Activated B cell treated with CpG ODN at 0.5 μM for 24 hours (primary cell): ENCODE measurements around the gene ITGA2B. TPM values are rescaled to one million over a fixed set of nuclear protein-coding genes. Genes with fewer than 3 reads are reported as not detected.
"Not testable (repeated sequence)": the region's sequence is repeated elsewhere in the genome, so short reads cannot be mapped to it uniquely, and the experiment has no call there.

Experiments used
- ATAC-seq: fragments of 200-7000 bp; cut with Tn5 transposase; one replicate; pipeline ENCODE4 v1.10.0; 2021; ENCODE audit warnings: low read depth, mild to moderate bottlenecking, moderate library complexity
- CTCF ChIA-PET: fragments of 350-600 bp; sonication (Branson Sonifier 250); formaldehyde crosslinking; loops from one replicate; lab custom pipeline; 2021; ENCODE audit warnings: antibody characterized with exemption; lab: Charles Lee
- POLR2A ChIA-PET: fragments of 350-600 bp; sonication (Branson Sonifier 250); formaldehyde crosslinking; loops from one replicate; lab custom pipeline; 2021; ENCODE audit warnings: antibody characterized with exemption; lab: Charles Lee
- DNase-seq: peaks from one replicate; pipeline ENCODE4 v3.0.0; 2022
- H3K27ac Mint-ChIP-seq: one replicate; pipeline ENCODE4 v1.8.0; 2020; ENCODE audit warnings: mixed read lengths
- H3K27me3 Mint-ChIP-seq: one replicate; pipeline ENCODE4 v1.8.0; 2021; ENCODE audit warnings: mixed read lengths
- H3K36me3 Mint-ChIP-seq: one replicate; pipeline ENCODE4 v1.8.0; 2021; ENCODE audit warnings: low read depth, mixed read lengths
- H3K4me1 Mint-ChIP-seq: one replicate; pipeline ENCODE4 v1.8.0; 2021; ENCODE audit warnings: mixed read lengths
- H3K4me3 Mint-ChIP-seq: one replicate; pipeline ENCODE4 v1.8.0; 2020; ENCODE audit warnings: mild to moderate bottlenecking, mixed read lengths
- H3K9me3 Mint-ChIP-seq: one replicate; pipeline ENCODE4 v1.8.0; 2020; ENCODE audit warnings: mixed read lengths
- intact Hi-C: fragments of 100-400 bp; cut with micrococcal nuclease; formaldehyde crosslinking; loops from one replicate; pipeline ENCODE4 v1.15.1; 2024
- total RNA-seq: library from RNA; stranded (reverse); gene quantifications from 2 replicates; pipeline ENCODE4 v1.2.3, GENCODE V29; 2022
- TF ChIP-seq, protein P1 (sequence below): fragments of 200-600 bp; IDR thresholded peaks from one replicate; pipeline ENCODE4 v1.8.0; 2022; ENCODE audit warnings: antibody characterized with exemption, mild to moderate bottlenecking

Gene ITGA2B
- total RNA-seq, 1 donor from 2014 or later, result not detected

DNA sequence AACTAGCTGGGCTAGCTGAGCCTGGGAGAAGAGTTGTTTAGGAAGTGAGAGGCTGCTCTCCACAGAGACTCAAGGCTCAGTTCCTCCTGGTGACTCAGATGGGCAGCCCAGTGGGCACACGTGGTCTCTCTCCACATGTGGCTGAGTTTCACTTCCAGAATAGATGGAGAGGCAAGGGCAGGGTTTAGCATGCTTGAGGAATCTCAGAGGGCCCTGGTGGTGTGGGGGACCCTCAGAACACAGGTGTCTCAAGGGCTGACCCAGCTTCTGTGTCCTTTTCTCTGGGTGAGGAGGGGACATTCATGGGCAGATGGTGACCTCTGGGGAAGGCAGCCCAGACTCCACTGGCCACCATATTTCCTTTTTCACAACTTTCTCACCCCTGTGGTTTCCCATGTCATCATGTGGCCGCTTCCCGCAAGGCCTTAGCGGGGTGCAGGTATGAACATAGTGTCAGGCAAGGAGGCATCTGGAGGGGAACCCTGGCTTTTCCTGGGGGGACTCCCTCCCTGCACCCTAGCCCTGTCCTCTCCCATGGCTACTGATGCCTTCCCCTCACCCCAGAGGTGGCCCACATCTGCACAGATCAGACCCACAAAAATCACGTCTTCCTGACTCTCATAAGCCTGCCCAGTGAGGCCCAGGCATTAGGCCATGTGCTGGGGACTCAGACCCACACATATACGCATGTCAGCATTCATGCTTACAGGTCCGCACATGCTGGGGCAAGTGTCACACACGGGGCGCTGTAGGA lies 41.0 kb downstream of the ITGA2B start:
- intact Hi-C loops, result loop anchor here (1.0 to 10.0 kb wide), 6 partner anchors 23 to 966 kb away; partner anchors contain the start of genes G6PC3, HDAC5 and MAP3K14
- H3K36me3 Mint-ChIP-seq, result peaks cover 50% of the 10 kb centered on the region

DNA sequence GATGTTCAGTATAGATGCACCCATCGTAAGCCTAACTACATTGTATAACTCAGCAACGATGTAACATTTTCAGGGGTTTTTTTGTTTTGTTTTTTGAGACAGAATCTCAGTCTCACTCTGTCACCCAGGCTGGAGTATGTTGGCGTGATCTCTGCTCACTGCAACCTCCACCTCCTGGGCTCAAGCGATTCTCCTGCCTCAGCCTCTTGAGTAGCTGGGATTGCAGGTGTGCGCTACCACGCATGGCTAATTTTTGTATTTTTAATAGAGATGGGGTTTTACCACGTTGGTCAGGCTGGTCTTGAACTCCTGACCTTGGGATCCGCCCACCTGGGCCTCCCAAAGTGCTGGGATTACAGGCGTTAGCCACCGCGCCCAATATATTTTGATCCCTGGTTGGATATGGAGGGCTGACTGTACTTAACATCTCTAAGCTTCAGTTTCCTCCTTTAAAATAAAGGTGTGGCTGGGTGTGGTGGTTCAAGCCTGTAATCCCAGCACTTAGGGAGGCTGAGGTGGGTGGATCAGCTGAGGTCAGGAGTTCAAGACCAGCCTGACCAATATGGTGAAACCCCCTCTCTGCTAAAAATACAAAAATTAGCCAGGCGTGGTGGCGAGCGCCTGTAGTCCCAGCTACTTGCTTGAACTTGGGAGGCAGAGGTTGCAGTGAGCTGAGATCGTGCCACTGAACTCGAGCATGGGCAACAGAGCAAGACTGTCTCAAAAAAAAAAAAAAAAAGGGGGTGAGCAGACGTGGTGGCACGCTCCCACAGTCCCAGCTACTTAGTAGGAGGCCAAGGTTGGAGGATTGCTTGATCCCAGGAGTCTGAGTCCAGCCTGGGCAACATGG lies 42.0 kb downstream of the ITGA2B start:
- not testable (repeated sequence) for H3K9me3 Mint-ChIP-seq, DNase-seq, H3K27me3 Mint-ChIP-seq
- H3K4me3 Mint-ChIP-seq, result peak overlapping the region; percentile 97
- H3K36me3 Mint-ChIP-seq, result peaks cover 43% of the 10 kb centered on the region
- H3K27ac Mint-ChIP-seq, result peak overlapping the region; percentile 89
- POLR2A ChIA-PET, result interaction anchor here (0.5 to 8.7 kb wide), 21 partner anchors 13 to 1544 kb away, joined by 3 to 241 read pairs (median 7); partner anchors contain the start of genes ATXN7L3, HDAC5, LSM12 and SLC25A39
- ATAC-seq, result peak; percentile 19
- CTCF ChIA-PET, result interaction anchor here (0.7 to 12.4 kb wide), 9 partner anchors 16 to 179 kb away, joined by 3 to 108 read pairs (median 4); partner anchors contain the start of gene FAM171A2
- H3K4me1 Mint-ChIP-seq, result peaks cover 66% of the 10 kb centered on the region
- intact Hi-C loops, result loop anchor here (1.0 to 10.0 kb wide), 6 partner anchors 22 to 967 kb away; partner anchors contain the start of genes G6PC3, HDAC5 and MAP3K14

More for the DNA sequence above, 41.0 kb downstream of the ITGA2B start:
- peak overlapping the region; percentile 45 for H3K4me3 Mint-ChIP-seq
- CTCF ChIA-PET, result interaction anchor here (0.7 to 12.4 kb wide), 10 partner anchors 13 to 180 kb away, joined by 3 to 108 read pairs (median 4); partner anchors contain the start of gene FAM171A2
- DNase-seq (peak; percentile 72), ATAC-seq (peak; percentile 69)
- peaks cover 71% of the 10 kb centered on the region for H3K4me1 Mint-ChIP-seq
- H3K9me3 Mint-ChIP-seq, result no peaks in the 10 kb centered on the region
- POLR2A ChIA-PET, result interaction anchor here (0.6 to 8.7 kb wide), 16 partner anchors 15 to 955 kb away, joined by 3 to 241 read pairs (median 8); partner anchors contain the start of genes ATXN7L3, HDAC5, LSM12 and SLC25A39
- H3K27ac Mint-ChIP-seq, result peak overlapping the region; percentile 89
- TF ChIP-seq, protein P1, sequence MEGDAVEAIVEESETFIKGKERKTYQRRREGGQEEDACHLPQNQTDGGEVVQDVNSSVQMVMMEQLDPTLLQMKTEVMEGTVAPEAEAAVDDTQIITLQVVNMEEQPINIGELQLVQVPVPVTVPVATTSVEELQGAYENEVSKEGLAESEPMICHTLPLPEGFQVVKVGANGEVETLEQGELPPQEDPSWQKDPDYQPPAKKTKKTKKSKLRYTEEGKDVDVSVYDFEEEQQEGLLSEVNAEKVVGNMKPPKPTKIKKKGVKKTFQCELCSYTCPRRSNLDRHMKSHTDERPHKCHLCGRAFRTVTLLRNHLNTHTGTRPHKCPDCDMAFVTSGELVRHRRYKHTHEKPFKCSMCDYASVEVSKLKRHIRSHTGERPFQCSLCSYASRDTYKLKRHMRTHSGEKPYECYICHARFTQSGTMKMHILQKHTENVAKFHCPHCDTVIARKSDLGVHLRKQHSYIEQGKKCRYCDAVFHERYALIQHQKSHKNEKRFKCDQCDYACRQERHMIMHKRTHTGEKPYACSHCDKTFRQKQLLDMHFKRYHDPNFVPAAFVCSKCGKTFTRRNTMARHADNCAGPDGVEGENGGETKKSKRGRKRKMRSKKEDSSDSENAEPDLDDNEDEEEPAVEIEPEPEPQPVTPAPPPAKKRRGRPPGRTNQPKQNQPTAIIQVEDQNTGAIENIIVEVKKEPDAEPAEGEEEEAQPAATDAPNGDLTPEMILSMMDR, result no peak
- H3K27me3 Mint-ChIP-seq, result no peaks in the 10 kb centered on the region

GRCh38 chr17:44346064-44346844 lies 43.2 kb downstream of the ITGA2B start:
- DNase-seq (no peak), ATAC-seq (no peak)
- no peaks in the 10 kb centered on the region for H3K27me3 Mint-ChIP-seq
- TF ChIP-seq, protein P1, result no peak
- peak overlapping the region; percentile 97 for H3K4me3 Mint-ChIP-seq
- peaks cover 66% of the 10 kb centered on the region for H3K4me1 Mint-ChIP-seq
- ChIA-PET CTCF (interaction anchor here (0.9 to 2.2 kb wide), 15 partner anchors 8 to 402 kb away, joined by 3 to 38 read pairs (median 6); partner anchors contain the start of gene HDAC5), POLR2A (interaction anchor here (1.0 to 8.7 kb wide), 16 partner anchors 8 to 281 kb away, joined by 3 to 241 read pairs (median 8); partner anchors contain the start of genes ATXN7L3, GPATCH8, SLC25A39 and TMUB2)
- peak overlapping the region; percentile 89 for H3K27ac Mint-ChIP-seq
- H3K36me3 Mint-ChIP-seq, result peaks cover 31% of the 10 kb centered on the region
- intact Hi-C loops, result loop anchor here (5.0 to 10.0 kb wide), 4 partner anchors 224 to 969 kb away; partner anchors contain the start of genes G6PC3, HDAC5 and MAP3K14
- no peaks in the 10 kb centered on the region for H3K9me3 Mint-ChIP-seq

GRCh38 chr17:44345454-44346026 lies 43.9 kb downstream of the ITGA2B start:
- H3K9me3 Mint-ChIP-seq, result no peaks in the 10 kb centered on the region
- ChIA-PET POLR2A (interaction anchor here (0.6 to 8.7 kb wide), 19 partner anchors 9 to 1136 kb away, joined by 3 to 241 read pairs (median 6); partner anchors contain the start of genes ATXN7L3, GPATCH8, HROB and SLC25A39), CTCF (interaction anchor here (0.8 to 2.2 kb wide), 18 partner anchors 9 to 402 kb away, joined by 3 to 38 read pairs (median 6); partner anchors contain the start of genes FAM171A2 and HDAC5)

More at GRCh38 chr17:44345454-44346026, 43.9 kb downstream of the ITGA2B start:
- H3K27me3 Mint-ChIP-seq, result no peaks in the 10 kb centered on the region
- H3K4me3 Mint-ChIP-seq, result peak overlapping the region; percentile 97
- intact Hi-C loops, result loop anchor here (1.0 to 10.0 kb wide), 10 partner anchors 9 to 969 kb away; partner anchors contain the start of genes G6PC3, HDAC5, HROB and MAP3K14
- peaks cover 62% of the 10 kb centered on the region for H3K4me1 Mint-ChIP-seq
- H3K27ac Mint-ChIP-seq, result peak overlapping the region; percentile 89
- DNase-seq (no peak), ATAC-seq (peak; percentile 18)
- peaks cover 25% of the 10 kb centered on the region for H3K36me3 Mint-ChIP-seq
- TF ChIP-seq, protein P1, result no peak
